Measurements from ENCODE around the gene ZNF831.
A peak's percentile ranks its signal among the peaks of the same experiment; 100 is the strongest.

Gene ZNF831

GRCh38 chr20:59163631-59164530 is at the start of gene ZNF831:
Gene ZNF831, plus strand, starts transcription at chr20:59163821. Its CDS starts 27,199 bp downstream, at chr20:59191020.
- no peak for DNase-seq

DNA sequence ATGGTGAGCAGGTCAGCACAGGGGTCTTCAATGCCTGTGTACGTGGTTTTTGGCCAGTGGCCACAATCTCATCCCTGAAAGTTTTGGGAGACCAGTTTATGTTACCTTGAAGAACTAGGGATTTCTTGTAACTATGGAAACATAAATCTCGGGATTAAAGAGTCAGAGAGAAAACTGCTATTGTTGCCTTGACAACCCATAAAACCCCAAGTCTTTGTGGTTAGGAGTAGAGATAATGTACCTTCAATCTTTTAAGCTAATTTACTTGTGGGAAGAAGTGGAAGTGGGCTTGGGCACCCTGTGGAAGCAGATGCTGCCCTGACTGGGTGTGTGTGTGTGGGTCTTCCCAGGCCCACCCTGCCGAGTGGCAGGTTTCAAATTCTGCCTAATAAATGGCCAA is 46.1 kb upstream of the ZNF831 start:
- DNase-seq = no peak

- no peak for DNase-seq
Measured at GRCh38 chr20:59118855-59119254, 44.8 kb upstream of the ZNF831 start.

DNA sequence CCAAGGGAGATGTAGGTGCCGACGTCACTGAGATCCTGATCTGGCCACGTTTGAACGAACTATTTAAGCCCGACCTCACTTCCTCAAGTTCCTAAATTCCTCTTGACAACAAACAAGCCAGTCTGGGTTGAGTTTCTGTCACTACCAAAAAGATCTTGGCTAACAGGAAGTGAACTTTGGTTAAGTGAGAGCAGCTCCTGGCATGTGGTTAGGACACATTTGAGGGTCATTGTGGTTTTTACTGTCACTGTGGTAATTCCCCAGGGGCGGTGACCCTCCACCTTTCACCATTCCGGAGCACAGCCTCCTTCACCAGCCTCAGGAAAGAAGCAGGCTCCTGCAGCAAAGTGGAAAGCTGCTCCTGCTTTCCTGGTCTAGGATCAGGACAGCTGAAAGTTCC is 43.1 kb upstream of the ZNF831 start:
- no peak for DNase-seq

- DNase-seq = no peak
Measured at GRCh38 chr20:59120919-59121318, 42.7 kb upstream of the ZNF831 start.

DNA sequence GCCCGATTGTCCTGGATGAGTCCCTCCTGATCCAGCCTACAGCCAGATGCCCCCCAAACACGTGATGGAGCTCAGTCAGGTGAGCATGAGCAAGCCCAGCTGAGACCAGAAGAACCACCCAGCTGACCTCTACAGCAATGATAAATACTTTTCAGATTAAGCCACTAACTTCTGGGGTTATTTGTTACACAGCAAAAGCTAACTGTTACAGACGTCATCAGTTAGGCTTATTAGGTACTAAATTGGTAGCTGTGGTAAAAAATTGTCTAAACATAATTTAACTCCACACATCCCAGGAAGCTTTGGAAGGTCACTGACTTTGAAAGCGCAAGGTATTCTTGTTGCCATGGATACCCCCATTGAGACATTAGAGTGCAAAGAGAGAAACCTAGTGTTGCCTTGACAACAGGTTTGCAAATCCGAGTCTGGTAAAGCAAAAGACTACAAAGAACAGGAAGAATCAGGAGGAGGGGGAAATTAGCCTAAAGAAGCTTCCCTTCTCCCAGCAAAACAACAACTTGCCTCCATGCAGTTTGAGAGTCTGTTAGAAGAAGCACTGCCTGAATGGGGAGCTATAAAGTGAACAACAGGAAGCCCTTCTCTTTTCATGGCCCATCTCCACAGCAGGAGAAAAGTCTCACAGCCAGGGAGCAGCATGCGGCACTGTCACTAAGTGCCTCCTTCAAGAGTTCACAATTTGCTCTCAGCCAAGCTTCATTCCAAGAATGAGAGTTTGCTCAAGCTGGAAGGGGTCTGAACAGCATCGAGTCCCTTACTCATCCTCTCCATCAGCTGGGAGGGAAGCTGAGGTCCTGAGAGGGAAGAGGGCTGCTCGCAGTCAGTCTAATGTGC is 41.7 kb upstream of the ZNF831 start:
- no peak for DNase-seq

GRCh38 chr20:59122566-59122919 is 41.1 kb upstream of the ZNF831 start:
- DNase-seq = no peak

- peak; percentile 37 for DNase-seq
Measured at GRCh38 chr20:59123011-59123677, 40.5 kb upstream of the ZNF831 start.

DNA sequence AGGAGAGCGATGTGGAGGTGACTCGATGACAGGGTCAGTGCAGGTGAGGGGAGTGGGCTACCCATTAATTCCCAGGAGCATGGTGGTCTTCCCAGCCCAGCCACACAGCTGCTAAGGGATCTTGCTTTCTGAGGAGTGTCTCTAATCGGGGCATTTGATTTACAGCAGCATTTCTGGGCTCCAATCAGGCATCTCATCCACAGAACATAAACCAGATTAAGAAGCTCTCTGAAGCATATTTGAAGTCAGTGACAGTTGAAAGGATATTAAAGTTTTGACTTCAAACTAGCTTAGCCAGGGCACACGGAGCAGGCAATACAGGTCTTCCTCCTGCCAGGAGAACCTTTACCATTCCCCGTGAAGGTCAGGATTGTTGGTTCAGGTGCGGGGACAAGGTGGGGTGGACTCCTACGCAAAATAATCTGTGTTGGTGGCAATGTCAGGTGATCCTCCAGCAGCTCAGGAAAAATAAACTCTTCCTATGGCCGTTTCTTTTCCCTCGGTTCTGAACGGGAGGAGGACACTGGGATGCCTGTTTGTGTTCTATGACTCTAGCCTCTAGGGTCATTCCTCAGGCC is 39.9 kb upstream of the ZNF831 start:
- DNase-seq = no peak

GRCh38 chr20:59124296-59125029 is 39.2 kb upstream of the ZNF831 start:
- no peak for DNase-seq

DNA sequence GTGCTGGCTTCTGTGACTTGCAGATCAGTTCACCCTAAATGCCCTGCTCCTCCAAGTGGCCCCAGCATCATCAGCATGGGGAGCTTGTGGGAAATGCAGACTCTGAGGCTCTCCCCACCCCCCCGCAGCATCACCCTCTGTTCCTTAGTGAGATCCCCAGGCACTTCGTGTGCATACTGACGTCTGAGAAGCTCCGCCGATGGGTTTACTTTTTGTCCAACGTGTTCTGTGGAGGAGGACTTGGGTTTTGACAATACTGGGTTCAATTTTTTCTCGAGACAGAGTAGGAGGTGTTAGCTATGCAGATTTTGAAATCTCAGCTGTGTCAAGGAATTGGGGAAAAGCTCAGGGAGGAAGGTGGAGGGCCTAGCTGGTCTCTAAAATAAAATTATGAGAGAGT is 38.3 kb upstream of the ZNF831 start:
- no peak for DNase-seq

DNA sequence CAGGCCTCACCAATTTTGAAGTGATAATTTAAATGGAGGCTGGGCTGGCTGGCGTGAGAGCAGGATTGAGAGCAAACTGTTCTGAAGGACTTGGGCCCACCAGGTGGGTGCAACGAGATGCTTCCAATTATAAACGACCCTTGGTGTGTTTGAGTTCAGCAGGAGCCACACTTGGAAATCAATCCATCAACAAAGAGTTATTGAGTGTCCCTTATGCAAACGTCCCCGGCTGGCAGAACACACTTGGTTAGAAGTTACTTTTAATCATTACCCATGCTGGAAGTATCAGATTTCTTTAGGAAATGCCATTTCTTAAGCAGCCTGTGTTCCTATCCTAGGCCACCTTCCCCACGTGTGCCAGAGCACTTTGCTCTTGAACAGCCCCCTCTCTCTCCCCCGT is 37.8 kb upstream of the ZNF831 start:
- no peak for DNase-seq

- DNase-seq = no peak
Measured at GRCh38 chr20:59127839-59128238, 35.8 kb upstream of the ZNF831 start.

GRCh38 chr20:59131551-59132285 is 31.9 kb upstream of the ZNF831 start:
- DNase-seq = no peak

GRCh38 chr20:59134182-59134581 is 29.4 kb upstream of the ZNF831 start:
- no peak for DNase-seq

- no peak for DNase-seq
Measured at GRCh38 chr20:59135093-59135492, 28.5 kb upstream of the ZNF831 start.

GRCh38 chr20:59136027-59136426 is 27.6 kb upstream of the ZNF831 start:
- no peak for DNase-seq

DNA sequence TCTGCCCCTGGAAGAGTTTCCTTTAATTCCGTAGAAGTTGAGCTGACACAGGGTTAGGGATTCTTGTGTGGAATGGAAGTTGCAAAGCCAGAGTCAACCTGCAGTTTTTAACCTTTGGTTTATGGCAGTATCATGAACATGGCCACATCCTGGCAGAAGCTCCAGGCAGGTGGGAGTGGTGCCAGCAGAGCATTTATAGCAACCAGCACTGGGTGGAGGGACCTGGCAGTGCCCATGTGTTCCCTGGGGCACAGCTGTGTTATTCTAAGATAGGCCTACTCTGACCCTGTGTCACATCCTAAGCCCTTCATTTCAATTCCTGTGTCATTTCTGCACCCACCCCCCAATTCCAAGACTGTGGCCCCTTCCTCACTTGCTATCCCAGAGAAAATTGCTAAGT is 26.1 kb upstream of the ZNF831 start:
- no peak for DNase-seq

DNA sequence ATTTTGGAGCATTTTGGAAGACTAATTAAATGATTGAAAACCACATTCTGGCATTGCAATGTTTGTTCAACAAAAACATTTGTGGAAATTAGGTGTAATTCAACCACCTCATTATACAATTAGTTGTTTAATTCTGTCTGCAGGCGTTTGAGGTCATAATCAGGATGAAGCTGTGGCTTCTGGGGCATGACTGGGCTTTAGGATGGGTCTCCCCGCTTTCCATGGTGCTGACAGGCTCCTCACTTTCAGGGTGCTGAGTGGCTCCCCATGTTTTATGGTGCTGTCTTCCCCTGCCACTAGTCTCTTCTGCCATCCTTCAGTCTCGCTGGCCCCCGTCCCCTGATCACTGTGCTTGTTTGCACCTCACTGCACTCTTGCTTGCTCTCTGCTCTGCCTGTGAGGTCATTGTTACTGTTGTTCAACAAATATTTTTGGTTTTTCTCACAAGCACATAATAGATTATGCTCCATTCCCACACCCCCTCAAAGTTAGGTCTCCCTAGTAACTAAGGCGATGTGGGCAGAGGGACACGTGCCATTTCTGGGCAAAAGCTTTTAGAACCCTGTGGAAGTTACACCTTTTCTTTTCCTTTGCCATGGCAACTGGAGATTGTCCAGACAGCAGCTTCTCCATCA is 25.4 kb upstream of the ZNF831 start:
- DNase-seq = no peak

DNA sequence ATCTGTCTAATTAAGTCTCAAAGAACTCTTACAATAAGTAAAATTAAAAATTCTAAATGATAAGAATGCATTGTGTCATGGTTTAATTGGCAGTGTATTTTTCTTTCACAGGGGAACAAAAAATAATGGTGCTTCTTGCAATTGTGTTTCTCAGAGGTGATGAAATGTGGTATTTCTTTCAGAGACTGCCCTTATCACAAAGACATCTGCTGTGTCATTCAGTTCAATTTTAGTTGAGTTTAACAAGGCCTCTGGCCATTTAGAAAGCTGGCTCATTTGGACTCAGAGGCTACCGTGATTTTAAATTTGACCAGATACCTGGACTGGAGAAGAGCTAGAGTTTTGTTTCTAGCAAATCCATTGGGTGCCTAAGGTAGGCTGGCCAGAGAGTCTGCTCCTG is 23.6 kb upstream of the ZNF831 start:
- DNase-seq = no peak

All from activated CD4-positive, alpha-beta T cell treated with anti-CD3 and anti-CD28 coated beads for 1 hour (primary cell).